Astrocyte (in vitro differentiated cells and primary cell): ENCODE results near the gene DPH6.

Source experiments
- CTCF ChIP-seq: IDR thresholded peaks from 2 replicates; pipeline ENCODE4 v1.5.1; 2011; ENCODE audit warnings: low read depth, mild to moderate bottlenecking, inconsistent platforms, low read length, moderate library complexity; ENCODE audit not compliant: insufficient read depth
- EZH2 ChIP-seq: IDR thresholded peaks from 2 replicates; pipeline ENCODE4 v1.6.1; 2012; ENCODE audit warnings: mild to moderate bottlenecking, low read length, inconsistent platforms; ENCODE audit not compliant: insufficient read depth

- TF ChIP-seq CTCF, result no peak
- no peak for TF ChIP-seq EZH2
These were observed 80.2 kb downstream of the DPH6 start for GRCh38 chr15:35465783-35466182.
